Measurements from ENCODE around the gene MARK4. TPM values are rescaled to one million over a fixed set of nuclear protein-coding genes. Genes with fewer than 3 reads are reported as not detected.
"Not testable (repeated sequence)": the region's sequence is repeated elsewhere in the genome, so short reads cannot be mapped to it uniquely, and the experiment has no call there.

MARK4 gene
- 10 to 100 TPM; 20.2 to 35.0 (median 28.6) TPM for polyA plus RNA-seq (ENCODE audit: insufficient read length in 10 of 10)
- long read RNA-seq, donor 1, result 0 reads
- long read RNA-seq, donor 2, partial matches to known transcripts, result 2,664 of 4,512 reads
- long read RNA-seq, donor 2, other reads (novel, unspliced or antisense), result 1,848 of 4,512 reads
- long read RNA-seq, donor 3, result 0 reads
- long read RNA-seq, donor 4, full-length matches to known transcripts, result 3 of 3,582 reads
- long read RNA-seq, donor 4, partial matches to known transcripts, result 2,001 of 3,582 reads
- long read RNA-seq, donor 4, other reads (novel, unspliced or antisense), result 1,578 of 3,582 reads
- long read RNA-seq, donor 5, partial matches to known transcripts, result 5,490 of 5,760 reads
- long read RNA-seq, donor 5, other reads (novel, unspliced or antisense), result 267 of 5,760 reads
- long read RNA-seq, donor 6, partial matches to known transcripts, result 6 of 38 reads
- long read RNA-seq, donor 6, other reads (novel, unspliced or antisense), result 31 of 38 reads
- long read RNA-seq, donor 7, result 0 reads
- long read RNA-seq, donor 8, partial matches to known transcripts, result 0 of 2 reads
- long read RNA-seq, donor 8, other reads (novel, unspliced or antisense), result 0 of 2 reads
- long read RNA-seq, donor 9, partial matches to known transcripts, result 0 of 1 reads
- long read RNA-seq, donor 9, other reads (novel, unspliced or antisense), result 0 of 1 reads

DNA sequence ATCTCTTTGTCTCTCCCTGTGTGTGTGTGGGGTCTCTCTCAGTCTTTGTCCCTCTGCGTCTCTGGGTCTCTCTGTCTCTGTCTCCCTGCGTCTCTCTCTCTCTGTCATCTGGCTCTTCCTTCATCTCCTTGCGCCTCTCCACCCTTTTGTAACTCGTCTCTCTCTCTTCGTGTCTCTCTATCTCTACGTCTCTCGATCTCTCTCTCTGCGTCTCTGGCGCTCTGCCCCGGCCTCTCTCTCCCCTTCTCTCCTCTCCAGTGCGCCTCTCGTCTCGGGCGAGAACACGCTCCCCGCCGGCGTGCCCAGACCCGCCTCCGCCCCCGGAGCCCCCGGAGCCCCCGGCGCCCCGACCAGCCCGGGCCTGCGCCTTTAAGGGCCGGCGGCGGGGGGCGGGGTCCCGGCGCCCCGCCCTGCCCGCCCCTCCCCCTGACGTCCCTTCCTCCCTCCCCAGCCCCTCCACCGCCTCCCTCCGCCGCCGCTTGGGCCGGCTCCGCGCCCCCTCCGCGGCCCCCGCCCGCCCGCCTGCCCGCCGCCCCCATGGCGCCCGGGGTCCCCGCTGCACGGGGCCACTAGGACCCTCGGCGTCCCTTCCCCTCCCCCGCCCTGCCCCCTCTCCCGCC, at the start of gene MARK4:
MARK4 (plus strand) TSS at position 440 of the 620 bp plus-strand sequence. CDS start 318 bp downstream, outside the sequence.
- DNase-seq, result peak; percentile 53 to 77 (median 73)

- no peak for DNase-seq
Observed at GRCh38 chr19:45202637-45203036, 48.4 kb upstream of the MARK4 start.

GRCh38 chr19:45205810-45206209, 45.3 kb upstream of the MARK4 start:
- DNase-seq, result no peak

DNA sequence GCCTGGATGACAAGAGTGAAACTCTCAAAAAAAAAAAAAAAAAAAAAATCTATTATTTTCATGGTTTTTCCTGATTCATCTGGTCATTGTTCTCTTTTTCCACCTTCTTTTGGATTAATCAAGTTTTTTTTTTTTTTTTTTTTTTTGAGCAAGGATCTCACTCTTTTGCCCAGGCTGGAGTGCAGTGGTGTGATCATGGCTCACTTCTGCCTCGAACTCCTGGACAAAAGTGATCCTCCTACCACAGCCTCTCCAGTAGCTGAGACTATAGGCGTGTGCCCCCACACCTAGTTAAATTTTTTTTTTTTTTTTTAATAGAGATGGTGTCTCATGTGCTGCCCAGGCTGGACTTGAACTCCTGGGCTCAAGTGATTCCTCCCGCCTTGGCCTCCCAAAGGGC, 44.7 kb upstream of the MARK4 start:
- no peak for DNase-seq

GRCh38 chr19:45211751-45212381, 39.2 kb upstream of the MARK4 start:
- peak in 1 of 3 donors; percentile 20 for DNase-seq

DNA sequence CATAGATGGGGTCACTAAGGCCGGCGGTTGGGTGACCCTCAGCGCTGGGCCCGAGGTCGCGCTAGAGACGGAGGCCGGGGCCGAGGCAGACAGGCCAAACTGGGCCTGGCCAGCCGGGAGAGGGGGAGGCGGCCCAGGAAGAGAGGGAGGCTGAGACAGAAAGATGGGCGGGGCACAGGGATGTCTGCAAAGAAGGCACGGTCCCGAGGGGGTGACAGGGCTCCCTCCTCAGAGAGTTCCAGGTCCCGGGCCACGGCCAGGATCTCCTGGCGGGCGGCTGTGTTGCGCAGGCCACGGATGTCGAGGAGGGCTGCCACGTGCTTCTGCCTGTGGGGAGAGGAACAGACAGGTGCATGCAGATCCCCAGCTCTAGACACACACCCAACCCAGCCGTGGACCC, 38.0 kb upstream of the MARK4 start:
- no peak for DNase-seq

DNA sequence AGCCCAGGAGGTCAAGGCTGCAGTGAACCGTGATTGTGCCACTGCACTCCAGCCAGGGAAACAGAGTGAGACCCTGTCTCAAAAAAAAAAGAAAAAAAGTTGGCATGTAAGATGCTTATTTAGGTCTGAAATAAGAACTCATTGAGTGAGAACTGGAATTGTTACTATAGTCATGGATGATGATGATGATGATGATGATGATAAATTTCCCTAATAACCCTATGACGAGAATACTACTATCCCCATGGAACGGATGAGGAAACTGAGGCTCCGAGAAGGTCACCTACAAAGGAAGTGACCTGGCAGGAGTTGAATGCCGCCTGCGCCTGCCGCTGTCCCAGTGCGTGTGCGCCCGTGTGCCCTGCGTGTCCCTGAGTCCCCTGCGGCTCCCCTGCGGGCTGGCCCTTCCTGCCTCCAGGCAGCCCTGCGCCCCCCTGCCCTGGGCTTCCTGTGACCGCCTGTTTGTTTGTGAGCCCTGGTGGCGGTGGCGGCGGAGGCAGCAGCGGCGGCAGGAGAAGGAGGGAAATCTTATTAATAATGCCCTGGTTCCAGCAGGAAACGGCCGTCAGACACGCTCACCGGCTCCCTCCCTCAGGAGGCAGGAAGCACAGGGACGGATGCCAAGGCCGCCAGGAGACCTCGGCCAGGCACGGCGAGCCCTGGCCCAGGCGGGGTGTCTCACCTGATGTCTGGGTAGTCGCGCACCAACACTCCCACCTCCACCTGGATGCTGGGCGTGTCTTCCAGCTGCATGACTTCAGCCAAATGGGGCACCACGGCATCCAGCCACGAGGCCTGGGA, 35.5 kb upstream of the MARK4 start:
- peak in 1 of 3 donors; percentile 16 for DNase-seq

DNA sequence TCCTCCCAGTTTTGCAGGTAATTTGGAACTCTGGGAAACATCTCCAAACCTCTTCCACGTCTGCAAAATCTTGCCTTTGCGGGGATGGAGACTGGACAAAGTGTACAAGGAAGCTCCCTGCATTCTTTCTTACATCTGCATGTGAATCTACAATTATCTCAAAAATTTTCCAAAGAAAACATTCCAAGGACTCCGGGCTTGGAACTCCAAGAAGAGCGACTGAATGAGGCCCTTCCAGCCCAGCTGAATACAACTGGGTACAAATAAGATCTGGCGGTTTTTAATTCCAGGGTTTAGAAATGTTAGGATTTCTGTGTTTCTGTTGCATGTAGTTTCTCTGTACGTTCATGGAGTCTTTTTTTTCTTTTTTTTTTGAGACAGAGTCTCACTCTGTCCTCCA, 34.4 kb upstream of the MARK4 start:
- DNase-seq, result peak in 1 of 3 donors; percentile 33

DNA sequence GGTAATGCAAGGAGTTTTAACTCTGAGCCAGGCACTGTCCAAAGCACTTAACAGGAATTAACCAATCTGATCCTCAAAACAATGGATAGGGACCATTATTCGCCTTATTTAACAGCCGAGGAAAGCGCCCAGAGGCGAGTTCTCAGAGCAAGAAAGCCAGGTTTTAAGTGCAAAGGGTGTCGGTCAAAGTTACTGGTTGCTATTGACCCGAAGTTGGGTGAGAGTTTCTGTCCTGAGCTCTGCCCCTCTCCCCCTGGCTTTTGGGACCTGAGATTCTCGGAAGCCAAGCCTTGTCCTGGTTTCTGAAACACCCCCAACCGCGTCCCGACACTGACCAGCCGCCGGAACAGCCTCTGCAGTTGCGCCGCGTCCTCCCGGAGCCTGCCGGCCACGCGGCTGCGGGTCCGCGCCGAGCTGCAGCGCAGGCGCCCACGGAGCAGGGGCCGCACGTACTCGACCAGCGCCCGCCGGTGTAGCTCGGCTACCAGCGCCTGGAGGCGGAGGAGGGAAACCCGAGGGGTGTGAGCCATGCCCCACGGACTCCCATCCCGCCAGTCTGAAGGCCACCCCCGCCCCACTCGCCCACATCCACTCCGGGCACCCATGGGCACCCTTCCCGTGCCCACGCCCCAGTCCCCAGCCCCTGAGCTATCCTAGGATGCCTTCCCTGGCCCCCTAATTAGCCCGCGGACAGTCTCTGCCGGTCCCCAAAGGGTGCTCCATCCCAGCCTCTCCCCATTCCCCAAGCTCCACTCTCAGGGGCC, 33.7 kb upstream of the MARK4 start:
- DNase-seq, result peak in 1 of 3 donors; percentile 29

- no peak for DNase-seq
Observed at GRCh38 chr19:45217957-45218334, 33.1 kb upstream of the MARK4 start.

DNA sequence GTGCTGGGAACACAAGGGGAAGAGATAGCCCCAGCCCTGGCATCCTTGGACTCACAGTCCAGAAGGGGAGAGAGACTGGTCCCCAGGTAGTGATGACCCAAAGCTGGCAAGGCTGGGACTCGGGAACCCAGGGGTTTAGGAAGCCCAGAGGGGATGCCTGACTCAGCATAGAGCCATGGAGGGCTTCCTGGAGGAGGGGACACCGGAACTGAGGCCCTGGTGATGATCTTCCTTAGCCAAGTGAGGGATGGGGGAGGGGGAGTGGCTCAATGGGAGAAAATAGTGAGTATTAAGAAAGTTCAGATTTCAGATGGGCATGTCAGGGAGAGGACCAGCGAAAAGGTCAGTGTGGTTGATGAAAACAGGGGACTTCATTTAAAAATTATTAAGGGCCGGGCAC, 32.6 kb upstream of the MARK4 start:
- no peak for DNase-seq

DNA sequence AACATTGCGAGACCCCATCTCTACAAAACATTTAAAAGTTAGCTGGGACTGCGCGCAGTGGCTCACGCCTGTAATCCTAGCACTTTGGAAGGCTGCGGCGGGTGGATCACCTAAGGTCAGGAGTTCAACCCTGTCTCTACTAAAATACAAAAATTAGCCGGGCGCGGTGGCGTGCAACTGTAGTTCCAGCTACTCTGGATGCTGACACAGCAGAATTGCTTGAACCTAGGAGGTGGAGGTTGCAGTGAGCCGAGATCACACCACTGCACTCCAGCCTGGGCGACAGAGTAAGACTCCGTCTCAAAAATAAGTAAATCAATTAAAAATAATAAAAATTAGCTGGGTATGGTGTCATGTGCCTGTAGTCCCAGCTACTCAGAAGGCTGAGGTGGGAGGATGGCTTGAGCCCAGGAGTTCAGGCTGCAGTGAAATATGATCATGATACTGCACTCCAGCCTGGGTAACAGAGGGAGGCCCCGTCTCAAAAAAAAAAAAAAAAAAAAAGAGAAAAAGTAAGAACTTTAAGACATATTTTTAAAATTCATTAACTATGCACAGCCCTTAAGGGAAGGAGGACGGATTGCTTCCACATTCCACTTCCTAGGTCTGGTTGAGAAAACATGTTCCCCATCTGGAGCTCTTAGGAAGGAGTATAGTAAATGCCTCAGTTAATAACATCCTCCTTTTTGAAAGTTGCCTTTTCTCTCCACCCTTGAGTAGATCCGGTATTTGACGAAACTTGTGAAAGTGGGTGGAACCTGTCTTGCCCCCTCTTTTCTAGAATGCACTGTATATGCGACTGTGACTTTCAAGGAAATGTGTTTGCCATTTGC, 31.9 kb upstream of the MARK4 start:
- no peak for DNase-seq

DNA sequence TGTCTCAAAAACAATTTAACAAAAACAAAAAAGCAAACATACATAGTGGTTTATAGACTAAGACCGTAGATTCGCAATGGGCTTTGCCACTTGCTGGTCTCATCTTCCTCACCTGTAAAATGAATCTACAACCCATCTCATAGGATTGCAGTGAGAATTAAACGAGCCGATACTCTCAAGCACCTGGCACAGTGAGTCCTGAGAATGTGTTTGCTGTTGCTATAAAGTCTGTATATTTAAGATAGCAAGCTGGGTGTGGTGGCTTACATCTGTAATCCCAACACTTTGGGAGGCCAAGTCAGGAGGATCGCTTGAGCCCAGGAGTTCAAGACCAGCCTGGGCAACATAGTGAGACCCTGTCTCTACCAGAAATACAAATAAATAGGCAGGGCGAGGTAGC, 28.3 kb upstream of the MARK4 start:
- DNase-seq, result no peak

DNA sequence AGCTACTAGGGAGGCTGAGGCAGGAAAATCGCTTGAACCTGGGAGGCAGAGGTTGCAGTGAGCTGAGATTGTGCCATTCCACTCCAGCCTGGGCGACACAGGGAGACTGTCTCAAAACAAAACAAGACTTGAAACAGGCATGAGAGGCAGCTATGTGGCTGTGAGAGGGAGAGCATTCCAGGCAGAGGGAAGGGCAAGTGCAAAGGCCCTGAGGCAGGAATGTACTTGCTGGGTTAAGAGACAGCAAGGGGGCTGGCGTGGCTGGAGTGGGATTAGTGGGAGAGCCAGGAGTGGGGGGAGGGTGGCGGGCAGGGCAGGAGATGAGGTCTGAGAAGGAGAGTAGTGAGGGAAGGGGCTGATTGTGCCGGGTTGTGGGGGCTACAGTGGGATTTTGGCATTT, 27.2 kb upstream of the MARK4 start:
- DNase-seq, result no peak

GRCh38 chr19:45224645-45225044, 26.4 kb upstream of the MARK4 start:
- no peak for DNase-seq

- DNase-seq, result not testable (repeated sequence)
Observed at GRCh38 chr19:45229056-45229455, 22.0 kb upstream of the MARK4 start.

DNA sequence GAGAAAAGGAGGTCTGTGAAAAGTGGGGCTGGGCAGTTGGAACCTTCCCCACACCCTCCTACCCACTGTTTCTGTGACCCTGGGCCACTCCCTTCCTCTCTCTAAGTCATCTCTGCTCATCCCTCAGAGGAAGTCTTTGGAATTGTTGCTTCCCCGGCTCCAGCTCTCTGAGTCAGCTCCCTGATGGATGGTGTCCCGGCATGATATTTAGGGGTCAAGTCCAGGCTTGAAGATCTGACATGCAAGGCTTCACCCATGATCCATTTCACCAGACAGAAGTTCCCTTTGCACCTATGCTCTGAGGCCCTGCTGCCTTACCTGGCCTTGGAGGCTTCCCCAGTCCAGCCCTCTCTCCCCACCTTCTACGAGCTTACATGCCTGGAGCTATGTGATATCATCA, 19.2 kb upstream of the MARK4 start:
- no peak for DNase-seq

- no peak for DNase-seq
Observed at GRCh38 chr19:45234089-45234869, 16.8 kb upstream of the MARK4 start.

- DNase-seq, result no peak
Observed at GRCh38 chr19:45235485-45235884, 15.6 kb upstream of the MARK4 start.

Measured in muscle of back (tissue), 13 donors.